NB4 (cell line): ENCODE results near the gene EHMT1.

Source experiments
- MYC ChIP-seq: IDR thresholded peaks from 2 replicates; pipeline ENCODE4 v1.6.1; 2011; ENCODE audit warnings: low read depth, low read length
- TF ChIP-seq, protein P1 (sequence below): IDR thresholded peaks from one replicate; pipeline ENCODE4 v1.5.1; 2012; ENCODE audit warnings: low read depth, low read length

DNA sequence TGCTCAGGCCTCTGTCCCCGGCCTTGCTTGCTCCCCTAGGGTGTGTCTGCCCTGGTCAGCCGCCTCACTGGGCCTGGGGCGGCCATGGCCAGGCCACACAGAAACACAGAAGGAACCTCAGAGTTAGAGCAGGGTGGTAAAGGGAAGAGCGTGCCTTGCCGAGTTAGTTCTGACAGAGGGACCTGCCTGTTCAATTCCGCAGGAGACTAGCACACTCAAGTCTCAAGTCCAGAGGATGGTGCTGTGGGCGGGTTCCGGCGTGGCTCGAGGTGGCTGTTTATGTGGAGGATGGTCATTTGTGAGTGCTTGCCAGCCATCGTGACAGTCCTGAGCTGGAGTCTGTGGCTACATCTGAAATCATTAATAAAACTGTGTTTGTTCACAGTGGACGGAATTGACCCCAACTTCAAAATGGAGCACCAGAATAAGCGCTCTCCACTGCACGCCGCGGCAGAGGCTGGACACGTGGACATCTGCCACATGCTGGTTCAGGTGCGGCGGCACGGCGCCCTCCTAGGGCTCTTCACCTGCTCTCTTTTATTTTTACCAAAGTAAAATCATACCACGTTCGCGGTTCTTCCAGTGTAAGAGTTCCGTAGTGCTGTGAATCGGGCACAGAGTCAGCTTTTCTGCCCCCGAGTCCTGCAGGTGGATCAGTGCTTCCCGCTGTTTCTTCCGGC lies 163.2 kb downstream of the EHMT1 start:
- TF ChIP-seq, protein P1, sequence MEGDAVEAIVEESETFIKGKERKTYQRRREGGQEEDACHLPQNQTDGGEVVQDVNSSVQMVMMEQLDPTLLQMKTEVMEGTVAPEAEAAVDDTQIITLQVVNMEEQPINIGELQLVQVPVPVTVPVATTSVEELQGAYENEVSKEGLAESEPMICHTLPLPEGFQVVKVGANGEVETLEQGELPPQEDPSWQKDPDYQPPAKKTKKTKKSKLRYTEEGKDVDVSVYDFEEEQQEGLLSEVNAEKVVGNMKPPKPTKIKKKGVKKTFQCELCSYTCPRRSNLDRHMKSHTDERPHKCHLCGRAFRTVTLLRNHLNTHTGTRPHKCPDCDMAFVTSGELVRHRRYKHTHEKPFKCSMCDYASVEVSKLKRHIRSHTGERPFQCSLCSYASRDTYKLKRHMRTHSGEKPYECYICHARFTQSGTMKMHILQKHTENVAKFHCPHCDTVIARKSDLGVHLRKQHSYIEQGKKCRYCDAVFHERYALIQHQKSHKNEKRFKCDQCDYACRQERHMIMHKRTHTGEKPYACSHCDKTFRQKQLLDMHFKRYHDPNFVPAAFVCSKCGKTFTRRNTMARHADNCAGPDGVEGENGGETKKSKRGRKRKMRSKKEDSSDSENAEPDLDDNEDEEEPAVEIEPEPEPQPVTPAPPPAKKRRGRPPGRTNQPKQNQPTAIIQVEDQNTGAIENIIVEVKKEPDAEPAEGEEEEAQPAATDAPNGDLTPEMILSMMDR: no peak
- TF ChIP-seq MYC: no peak
